Cardiac septum (tissue), 1 donor: Measurements from ENCODE around the gene ADAMTS6. TPM values are rescaled to one million over a fixed set of nuclear protein-coding genes. Genes with fewer than 3 reads are reported as not detected.

Experiments
- DNase-seq: peaks from one replicate; pipeline ENCODE4 v3.0.0-alpha.2; 2020; ENCODE audit warnings: low spot score
- intact Hi-C: fragments of 100-400 bp; cut with DNase I; formaldehyde crosslinking; loops from one replicate; pipeline ENCODE4 v1.14.0; 2022
- total RNA-seq: library from RNA; stranded (reverse); fragmentation: NEBNext Ultra II Directional; extraction: Animal tissue kit (Norgen Biotek cat#: 25700); gene quantifications from one replicate; pipeline ENCODE4 v1.2.1, GENCODE V29; 2021
- donor health status: DM: no; HTN: no; CAD: no.

ADAMTS6 gene
- total RNA-seq, 1 donor from 2014 or later, result 1.9 TPM

DNA sequence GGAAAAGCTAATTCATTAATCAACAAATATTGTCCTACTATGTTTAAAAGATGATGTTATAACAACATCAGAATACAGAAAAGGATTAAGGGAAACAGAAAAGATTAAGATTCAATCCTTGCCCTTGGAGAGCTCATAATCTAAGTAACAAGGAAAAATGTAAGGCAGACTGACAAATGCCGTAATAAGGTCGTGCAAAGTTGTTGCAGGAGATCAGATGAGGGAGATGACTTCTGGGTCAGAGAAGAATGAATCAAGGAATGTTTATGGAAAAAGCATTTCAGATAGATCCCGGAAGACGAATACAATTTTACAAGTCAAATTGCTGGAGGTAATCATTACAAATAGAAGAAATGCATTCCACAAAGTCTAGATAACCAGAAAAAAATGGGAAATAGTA lies 6.4 kb downstream of the ADAMTS6 start:
- intact Hi-C loops, result no loop called here
- DNase-seq, result no peak

DNA sequence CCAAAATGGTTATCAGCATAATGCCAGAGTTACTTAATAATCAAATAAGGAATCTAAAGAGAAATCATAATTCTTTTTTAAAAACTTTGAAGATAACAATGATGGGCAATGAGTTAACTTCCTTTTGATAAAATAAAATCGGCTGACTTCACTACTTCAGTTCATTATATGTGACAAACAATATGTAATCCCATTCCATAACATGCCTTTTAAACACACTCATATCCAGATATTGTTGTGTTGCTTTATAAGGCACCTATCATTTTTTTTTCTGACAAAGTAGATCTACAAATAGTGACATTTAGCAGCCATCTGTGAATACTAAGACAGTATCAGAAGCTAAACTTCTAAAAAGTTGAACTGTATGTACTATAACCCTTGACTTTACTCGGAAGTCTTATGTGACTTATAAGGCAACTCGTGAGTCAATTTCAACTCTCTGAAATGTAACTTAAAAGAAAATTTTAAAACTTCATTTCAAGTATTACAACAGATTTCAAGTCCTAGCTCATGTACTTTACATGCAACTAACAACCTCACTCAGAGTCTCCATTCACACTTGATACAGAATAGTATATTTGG lies 7.5 kb downstream of the ADAMTS6 start:
- no peak for DNase-seq
- intact Hi-C loops, result no loop called here

DNA sequence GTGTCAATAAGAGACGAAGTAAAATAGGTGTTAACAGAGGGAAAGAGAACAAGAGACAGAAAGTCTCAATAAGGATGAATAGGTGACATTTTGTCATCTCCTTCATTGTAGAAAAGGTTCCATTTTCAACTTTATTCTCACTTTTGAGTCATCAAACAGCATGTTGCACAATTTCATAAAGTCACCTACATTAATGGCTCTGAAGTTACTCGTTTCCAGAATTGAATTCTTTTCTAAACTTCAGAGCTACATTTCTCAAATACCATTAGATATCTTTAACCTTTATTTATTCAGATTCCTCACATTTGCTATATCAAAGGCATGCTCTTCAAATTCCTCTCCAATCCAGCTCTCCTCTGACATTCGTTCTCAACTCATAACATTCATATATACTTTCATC lies 13.1 kb downstream of the ADAMTS6 start:
- intact Hi-C loops, result no loop called here
- no peak for DNase-seq

DNA sequence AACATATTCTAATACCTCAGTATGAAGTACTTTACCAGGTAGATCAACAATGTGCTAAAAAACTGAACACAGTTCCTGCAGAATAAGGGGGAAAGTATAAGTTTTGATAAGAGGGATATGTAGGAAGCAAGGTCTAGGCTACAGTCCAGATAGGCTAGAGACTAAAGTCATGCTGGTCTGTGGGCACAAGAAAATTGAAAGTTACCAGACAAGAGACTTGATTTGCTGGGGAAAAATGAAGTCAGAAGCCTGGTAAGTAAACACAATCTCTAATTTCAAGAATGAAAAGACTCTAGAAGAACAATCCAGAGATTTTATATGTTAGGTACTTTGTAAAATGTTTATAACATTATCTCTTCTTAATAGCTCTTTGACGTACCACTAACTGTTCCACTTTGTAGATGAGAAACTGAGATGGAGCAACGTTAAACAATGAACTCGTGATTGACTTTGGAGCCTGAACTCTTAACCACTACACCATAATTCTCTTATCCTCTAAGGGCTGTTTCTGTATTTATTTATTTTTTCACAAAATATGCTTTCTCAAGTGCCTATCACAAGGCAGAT lies 19.5 kb downstream of the ADAMTS6 start:
- intact Hi-C loops, result no loop called here
- DNase-seq, result no peak

DNA sequence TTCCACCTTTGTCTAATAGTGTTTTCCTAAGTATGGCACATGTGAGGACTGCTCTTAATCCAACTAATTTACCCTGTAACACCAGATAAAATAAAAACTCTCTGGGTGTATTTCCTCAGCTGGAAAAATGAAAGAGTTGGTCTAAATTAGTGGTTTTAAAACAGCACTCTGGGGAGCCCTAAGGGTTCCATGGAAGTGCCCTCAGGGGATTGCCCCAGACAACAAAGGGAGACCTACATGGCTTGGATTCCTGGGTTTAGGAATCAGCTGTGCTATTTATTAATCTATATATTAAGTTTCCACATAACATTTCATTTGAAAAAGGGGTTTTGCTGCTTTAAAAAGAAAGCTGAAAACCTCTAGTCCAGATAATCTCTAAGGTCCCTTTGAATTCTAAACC lies 20.2 kb downstream of the ADAMTS6 start:
- DNase-seq, result no peak
- intact Hi-C loops, result no loop called here

DNA sequence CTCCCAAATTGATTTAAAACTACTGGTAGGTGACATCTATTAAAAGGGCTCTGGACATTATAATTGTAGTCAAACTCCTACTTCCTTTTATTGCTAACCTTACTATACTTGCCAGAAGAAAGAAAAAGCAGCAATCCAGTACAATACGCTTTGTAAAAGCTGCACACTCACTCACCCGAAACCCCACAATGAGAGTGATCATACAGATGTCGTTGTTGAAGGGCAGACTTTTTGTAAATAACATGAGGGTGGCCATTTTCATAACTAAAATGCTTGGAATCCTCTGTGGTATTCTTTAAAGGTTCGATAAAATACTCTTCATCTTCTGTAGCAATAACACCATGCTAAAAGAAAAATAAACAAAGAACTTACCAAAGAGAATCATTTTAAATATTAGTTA lies 21.7 kb downstream of the ADAMTS6 start:
- DNase-seq, result no peak
- intact Hi-C loops, result no loop called here

DNA sequence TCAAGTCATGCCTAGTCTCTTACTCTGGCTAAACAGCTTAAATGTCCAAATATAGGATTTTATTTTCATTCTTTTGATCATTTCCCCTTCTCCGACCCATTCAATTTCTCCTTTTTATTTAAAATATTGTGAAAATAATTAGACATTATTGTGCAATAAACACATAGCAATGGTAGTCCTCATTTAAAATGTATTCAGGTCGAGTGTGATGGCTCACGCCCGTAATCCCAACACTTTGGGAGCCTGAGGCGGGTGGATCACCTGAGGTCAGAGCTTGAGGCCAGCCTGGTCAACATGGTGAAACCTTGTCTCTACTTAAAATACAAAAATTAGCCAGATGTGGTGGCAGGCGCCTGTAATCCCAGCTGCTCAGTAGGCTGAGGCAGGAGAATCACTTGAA lies 26.7 kb downstream of the ADAMTS6 start:
- intact Hi-C loops, result no loop called here
- DNase-seq, result no peak

DNA sequence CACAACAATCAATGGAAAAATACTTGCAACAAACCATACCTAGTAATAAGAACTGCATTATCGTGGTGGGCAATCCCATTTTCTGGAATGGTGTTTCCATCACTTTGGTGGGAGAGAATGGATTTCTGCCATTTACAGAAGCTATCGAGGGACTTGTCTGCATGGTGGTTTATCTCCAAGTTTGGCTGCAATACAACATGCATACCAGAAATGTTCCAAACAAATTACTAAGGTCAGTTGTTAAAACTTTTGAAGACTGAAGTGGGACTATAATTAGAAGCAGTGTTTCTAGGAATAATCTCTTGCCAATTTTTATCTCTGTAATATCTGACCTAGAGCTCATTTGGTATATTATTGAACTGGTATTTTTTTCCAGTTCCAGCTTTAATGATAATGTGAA lies 30.3 kb downstream of the ADAMTS6 start:
- DNase-seq, result no peak
- intact Hi-C loops, result no loop called here

DNA sequence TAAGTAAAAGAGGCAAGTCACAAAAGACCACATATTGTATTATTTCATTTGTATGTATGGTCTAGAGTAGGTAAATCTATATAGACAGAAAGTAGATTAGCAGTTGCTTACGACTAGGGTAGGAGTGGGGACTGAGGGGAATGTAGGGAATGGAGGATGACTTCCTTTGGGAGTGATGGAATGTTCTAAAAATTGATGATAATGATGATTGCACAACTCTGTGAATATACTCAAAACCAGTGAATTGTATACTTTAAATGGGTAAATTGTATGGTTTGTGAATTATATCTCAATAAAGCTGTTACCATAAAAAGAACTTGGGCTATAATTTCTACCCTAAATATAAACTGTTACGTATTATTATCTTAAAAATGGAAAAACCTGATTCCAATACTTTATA lies 35.0 kb downstream of the ADAMTS6 start:
- DNase-seq, result no peak
- intact Hi-C loops, result no loop called here

DNA sequence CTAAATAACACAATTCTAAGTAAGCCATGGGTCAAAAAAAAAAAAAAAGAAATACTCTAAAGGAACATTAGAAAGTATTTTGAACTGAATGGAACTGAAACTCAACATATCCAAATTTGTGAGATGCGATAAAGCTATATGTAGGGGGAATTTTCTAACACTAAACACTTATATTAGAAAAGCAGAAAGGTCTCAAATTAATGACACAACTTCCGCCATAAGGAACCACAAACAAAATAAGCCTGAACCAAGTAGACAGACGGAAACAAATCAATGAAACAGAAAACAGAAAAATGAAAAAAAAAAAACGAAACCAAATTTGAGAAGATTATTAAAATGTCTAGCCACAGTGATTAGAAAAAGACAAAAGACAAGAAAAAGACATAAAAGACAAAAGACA lies 39.9 kb downstream of the ADAMTS6 start:
- intact Hi-C loops, result no loop called here

DNA sequence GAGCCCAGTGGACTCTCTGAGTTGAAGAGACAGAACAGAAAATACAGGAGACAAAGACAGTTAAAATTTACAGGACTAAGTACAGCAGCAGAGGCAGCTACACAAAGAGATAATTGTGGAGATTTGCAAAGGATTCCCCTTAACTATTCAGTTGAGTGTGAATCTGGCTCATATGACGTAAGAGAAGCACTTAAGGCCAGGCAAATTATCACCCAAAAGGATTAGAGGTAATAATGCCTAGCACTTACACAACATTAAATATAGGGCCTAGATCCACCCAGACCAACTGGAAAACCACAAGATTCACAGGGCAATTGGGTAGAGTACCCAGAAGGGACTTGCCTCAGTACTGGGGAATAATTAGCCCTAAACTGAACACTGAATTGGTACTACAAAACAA lies 41.3 kb downstream of the ADAMTS6 start:
- intact Hi-C loops, result no loop called here
- DNase-seq, result no peak

More for the DNA sequence above, 39.9 kb downstream of the ADAMTS6 start:
- no peak for DNase-seq

DNA sequence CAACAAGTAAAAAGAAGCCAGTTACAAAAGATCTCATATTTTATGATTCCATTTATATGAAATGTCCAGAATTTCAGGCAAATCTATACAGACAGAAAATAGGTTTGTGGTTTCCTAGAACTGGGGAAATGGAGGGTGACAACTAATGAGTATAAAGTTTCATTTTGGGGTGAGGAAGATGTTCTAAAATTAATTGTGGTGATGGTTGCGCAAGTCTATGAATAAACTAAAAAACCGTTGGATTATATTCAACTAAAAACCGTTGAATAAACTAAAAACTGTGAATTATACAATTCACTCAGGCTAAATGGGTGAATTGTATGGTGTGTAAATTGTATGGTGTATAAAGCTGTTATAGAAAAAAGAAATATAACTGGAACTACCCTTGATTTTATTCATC lies 47.6 kb downstream of the ADAMTS6 start:
- DNase-seq, result no peak
- intact Hi-C loops, result no loop called here

DNA sequence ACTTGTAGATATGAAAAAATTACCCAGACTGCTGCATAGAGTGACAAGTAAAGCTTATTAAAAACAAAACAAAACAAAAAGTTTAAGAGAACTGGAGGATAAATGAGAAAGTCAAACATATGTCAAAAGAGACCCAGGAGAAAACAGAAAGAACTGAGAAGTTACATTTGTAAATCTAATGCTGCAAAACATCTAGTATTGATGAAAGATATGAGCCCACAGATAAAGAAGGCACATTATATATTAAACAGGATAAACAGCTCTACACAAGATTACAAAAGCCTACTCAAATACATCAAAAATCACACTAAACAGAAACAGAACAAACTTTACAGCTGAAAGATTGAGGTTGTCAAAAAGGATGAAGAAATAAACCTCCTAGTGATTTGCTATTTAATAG lies 55.1 kb downstream of the ADAMTS6 start:
- intact Hi-C loops, result no loop called here
- no peak for DNase-seq

DNA sequence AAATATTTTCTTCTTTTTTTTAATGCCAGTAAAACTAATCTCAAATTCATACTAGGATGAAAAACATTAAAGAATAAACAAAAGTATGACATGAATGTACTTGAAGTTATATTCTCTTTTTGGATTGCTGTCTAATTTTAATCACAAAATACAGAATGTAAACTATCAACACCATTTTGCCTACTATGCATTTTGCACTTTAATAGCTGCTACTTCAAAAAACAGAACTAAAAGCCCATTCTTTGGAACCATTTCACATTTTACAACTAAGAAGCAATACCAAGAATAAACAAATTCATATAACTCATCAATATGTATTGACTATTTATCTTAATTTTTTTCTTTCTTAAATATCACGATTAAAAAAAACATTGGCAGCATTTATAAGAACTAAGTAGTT lies 58.1 kb downstream of the ADAMTS6 start:
- intact Hi-C loops, result no loop called here
- no peak for DNase-seq

DNA sequence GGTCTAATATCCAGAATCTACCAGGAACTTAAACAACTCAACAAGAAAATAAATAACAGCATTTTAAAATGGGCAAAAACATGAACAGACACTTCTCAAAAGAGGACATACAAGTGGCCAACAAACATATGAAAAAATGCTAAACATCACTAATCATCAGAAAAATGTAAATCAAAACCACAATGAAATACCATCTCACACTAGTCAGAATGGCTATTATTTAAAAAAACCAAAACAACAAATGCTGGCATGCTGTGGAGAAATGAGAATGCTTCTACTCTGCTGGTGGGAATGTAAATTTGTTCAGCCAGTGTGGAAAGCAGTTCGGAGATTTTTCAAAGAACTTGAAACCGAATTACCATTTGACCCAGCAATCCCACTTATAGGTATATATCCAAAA lies 63.1 kb downstream of the ADAMTS6 start:
- intact Hi-C loops, result no loop called here
- DNase-seq, result no peak

DNA sequence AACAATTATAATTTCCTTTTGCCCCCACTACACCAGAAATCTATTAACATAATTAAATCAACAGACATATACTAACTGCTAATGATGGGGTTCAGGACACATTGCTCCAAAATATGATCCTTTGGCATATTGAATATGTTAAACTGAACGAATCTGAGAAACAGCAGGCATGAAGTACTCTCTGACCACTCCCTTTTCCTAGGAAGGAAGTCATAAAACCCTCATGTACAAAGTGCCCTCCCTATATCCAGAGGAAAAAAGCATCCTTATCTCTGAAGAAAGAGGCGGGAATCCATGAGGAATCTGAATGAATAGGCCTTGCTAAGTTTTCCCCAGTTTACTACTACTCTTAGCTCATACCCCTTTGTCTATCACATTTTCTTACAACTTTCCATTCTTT lies 67.9 kb downstream of the ADAMTS6 start:
- intact Hi-C loops, result no loop called here
- DNase-seq, result no peak

DNA sequence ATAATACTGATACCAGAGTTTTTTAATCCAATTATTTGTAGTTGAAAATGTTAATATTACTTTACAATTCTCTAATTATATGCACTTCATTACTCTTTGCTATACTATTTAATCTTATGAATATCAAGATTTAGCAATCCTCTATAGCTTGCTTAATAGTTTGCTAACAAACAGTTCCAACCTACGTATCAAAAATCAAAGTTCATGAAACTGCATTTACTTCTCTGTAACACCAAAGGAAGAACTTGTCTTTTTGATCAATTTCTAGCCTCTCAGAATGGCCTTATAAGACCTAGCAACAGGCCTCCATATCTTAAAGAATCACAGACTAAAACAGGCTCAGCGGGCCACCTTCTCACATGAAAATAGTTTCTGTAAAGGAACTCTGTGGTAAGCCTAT lies 68.9 kb downstream of the ADAMTS6 start:
- no peak for DNase-seq
- intact Hi-C loops, result no loop called here

DNA sequence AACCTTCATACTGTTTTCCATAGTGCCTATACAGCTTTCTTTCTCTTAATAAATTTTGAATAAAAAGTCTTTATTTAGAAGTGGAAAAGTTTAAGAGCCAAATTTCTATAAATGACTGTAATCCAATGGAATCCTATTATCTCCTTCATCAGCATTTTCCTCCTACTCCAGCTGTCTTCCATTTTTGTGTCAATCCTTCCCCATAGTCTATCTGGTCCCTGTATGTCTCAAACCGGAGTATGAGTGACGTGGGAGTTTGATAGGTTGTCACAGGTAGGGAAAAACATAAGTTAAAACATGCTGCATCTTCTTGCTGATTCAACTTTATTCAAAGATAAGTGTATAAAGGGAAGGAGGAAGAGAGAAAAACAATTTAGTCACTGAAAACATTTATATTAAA lies 70.4 kb downstream of the ADAMTS6 start:
- DNase-seq, result no peak

DNA sequence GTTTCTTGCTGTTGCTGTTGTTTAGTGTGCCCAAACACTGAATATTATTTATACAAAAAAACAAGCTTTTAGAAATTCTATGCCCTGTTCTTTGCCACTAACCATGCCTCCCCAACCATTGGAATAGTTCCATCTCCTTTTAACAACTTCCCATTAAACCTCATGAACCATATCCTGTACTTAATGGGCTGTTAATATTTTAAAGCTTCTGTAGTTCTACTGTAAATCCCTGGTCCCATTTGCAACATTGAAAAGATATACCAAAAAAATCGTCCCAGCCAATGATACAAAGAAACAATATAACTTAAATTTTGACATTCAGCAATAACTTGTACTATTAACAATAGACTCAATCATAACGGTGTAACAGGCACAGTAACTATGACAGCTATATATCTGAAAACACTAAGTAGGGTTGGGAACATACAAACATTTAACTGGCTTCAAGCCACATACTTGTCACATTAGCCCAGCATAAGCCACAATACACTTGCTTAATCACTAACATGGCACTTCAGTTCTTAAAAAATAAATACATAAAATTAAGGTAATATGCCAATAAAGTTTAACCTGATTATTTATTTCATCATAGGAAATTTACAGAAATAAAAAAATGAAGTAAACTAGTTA lies 86.1 kb downstream of the ADAMTS6 start:
- intact Hi-C loops, result no loop called here

More for the DNA sequence above, 70.4 kb downstream of the ADAMTS6 start:
- intact Hi-C loops, result no loop called here

DNA sequence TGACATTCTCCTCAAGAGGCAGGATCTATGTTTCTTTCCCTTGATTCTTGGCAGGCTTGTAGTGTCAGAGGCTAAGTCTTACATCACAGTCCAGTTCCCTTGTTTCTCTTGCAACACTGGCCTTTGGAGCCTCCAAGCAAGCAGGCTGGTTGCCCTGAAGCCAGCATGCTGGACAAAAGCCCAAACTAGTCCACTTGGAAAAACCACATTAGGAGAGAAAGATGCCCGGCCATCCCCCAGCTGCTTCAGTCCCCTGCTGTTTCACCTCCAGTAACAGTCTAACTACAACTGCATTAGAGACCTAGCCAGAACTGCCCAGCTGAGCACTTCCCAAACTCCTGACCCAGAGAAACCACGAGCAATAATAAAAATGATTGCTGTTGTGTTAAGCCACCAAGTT lies 87.6 kb downstream of the ADAMTS6 start:
- no peak for DNase-seq
- intact Hi-C loops, result no loop called here

More for the DNA sequence above, 86.1 kb downstream of the ADAMTS6 start:
- no peak for DNase-seq

DNA sequence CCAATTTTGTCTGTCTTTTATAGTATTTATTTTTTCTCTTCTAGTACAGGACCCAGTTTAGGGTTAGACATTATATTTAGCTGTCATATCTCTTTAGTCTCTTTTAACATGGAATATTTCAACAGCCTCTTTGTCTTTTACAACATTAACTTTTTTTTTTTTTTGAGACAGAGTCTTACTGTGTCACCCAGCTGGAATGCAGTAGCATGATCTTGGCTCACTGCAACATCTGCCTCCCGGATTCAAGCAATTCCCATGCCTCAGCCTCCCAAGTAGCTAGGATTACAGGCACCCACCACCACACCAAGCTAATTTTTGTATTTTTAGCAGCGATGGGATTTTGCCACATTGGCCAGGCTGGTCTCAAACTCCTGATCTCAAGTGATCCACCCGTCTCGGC lies 90.1 kb downstream of the ADAMTS6 start:
- no peak for DNase-seq
- intact Hi-C loops, result no loop called here

DNA sequence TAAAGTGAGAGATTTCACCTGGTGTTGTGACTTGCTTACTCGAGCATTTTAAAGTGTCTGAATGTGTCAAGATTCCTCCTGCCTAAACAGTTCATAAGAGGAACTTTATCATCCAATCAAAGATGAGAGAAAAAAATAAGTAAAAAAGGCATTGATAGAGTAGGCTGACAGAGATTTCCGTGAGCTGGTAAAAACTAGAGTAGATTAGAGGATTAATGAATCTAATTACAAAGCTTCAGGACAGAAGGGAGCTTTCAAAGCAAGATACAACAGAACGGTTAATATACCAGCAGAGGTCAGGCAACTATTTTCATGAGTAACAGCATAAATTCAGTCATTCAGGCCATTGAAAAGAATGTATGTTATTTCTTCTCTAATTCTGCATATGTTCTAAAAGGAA lies 91.5 kb downstream of the ADAMTS6 start:
- intact Hi-C loops, result no loop called here
- DNase-seq, result no peak
